HepG2 (cell line): ENCODE data around the gene SDCCAG8. TPM values are rescaled to one million over a fixed set of nuclear protein-coding genes. Genes with fewer than 3 reads are reported as not detected.

Source experiments
- ATAC-seq: fragments of 200-7000 bp; cut with Tn5 transposase; 3 replicates; pipeline ENCODE4 v1.9.1; 2020; ENCODE audit warnings: mild to moderate bottlenecking, moderate library complexity
- BruUV-seq: library from RNA; stranded (reverse); fragments of 400-500 nt; replicated peaks from 2 replicates; lab custom pipeline; 2021; lab: Mats Ljungman, UMichigan
- CTCF ChIA-PET: fragments of 300-600 bp; formaldehyde crosslinking; extraction: SDS; loops from one replicate; lab custom pipeline; 2021; ENCODE audit warnings: low total read pairs, inconsistent platforms, low intra/inter-chr PET ratio; lab: Yijun Ruan, JAX
- POLR2A ChIA-PET: fragments of 350-600 bp; sonication (Branson Sonifier 250); formaldehyde crosslinking; loops from one replicate; lab custom pipeline; 2020; ENCODE audit warnings: antibody characterized with exemption, inconsistent platforms; lab: Yijun Ruan, JAX
- DNase-seq: peaks from one replicate; pipeline ENCODE4 v3.0.0-alpha.2; 2015; ENCODE audit warnings: low spot score
- FAIRE-seq: peaks from 3 replicates; lab custom pipeline; 2011; peaks lifted over from hg19 to GRCh38; lab: Jason Lieb, UNC
- H2AFZ ChIP-seq: one replicate; pipeline ENCODE4 v1.6.1; 2011; ENCODE audit warnings: low read length, inconsistent platforms
- H3K27ac ChIP-seq: fragments of 300-600 bp; 3 replicates; pipeline ENCODE4 v1.8.0; 2011; ENCODE audit warnings: mixed run types, mild to moderate bottlenecking, mixed read lengths, low read length, inconsistent platforms; ENCODE audit not compliant: insufficient read depth; ENCODE audit errors: extremely low read length
- H3K27me3 ChIP-seq, 2 experiments: fragments of 200-600 bp in 1 of 2; 2 replicates in 1 of 2; 3 replicates in 1 of 2; pipeline versions ENCODE4 v1.6.0 to v1.8.0; 2011; ENCODE audit warnings: low read length in 2 of 2, mild to moderate bottlenecking in 2 of 2, moderate library complexity in 2 of 2, inconsistent platforms in 1 of 2; ENCODE audit not compliant: insufficient read depth in 2 of 2, control insufficient read depth in 1 of 2
- H3K36me3 ChIP-seq, 2 experiments: fragments of 200-600 bp in 1 of 2; replicated peaks in 1 of 2; 2 replicates in 1 of 2; 3 replicates in 1 of 2; pipeline versions ENCODE4 v1.5.1 to v1.8.0; 2011; ENCODE audit warnings: low read length in 2 of 2, inconsistent platforms in 1 of 2; ENCODE audit not compliant: insufficient read depth in 2 of 2, control insufficient read depth in 1 of 2
- H3K4me1 ChIP-seq: 2 replicates; pipeline ENCODE4 v1.5.1; 2012; ENCODE audit warnings: low read length, inconsistent platforms; ENCODE audit not compliant: insufficient read depth
- H3K4me2 ChIP-seq: 2 replicates; pipeline ENCODE4 v1.6.0; 2011; ENCODE audit warnings: low read depth, low read length, inconsistent platforms
- H3K4me3 ChIP-seq, 3 experiments: fragments of 200-600 bp in 1 of 3; sonication (generic), shearing (Covaris generic) in 1 of 3; replicated peaks in 1 of 3; 2 replicates each; pipeline ENCODE4 v1.5.1; 2011 to 2016; ENCODE audit warnings: low read length in 3 of 3, inconsistent platforms in 2 of 3, low read depth in 2 of 3, mild to moderate bottlenecking in 2 of 3, control low read depth in 1 of 3, mixed read lengths in 1 of 3; ENCODE audit not compliant: insufficient read depth in 1 of 3
- H3K79me2 ChIP-seq: one replicate; pipeline ENCODE4 v1.6.1; 2011; ENCODE audit warnings: low read length, inconsistent platforms; ENCODE audit not compliant: insufficient read depth
- H3K9ac ChIP-seq: 2 replicates; pipeline ENCODE4 v1.6.0; 2011; ENCODE audit warnings: mild to moderate bottlenecking, low read depth, low read length, inconsistent platforms; ENCODE audit not compliant: insufficient read depth
- H3K9me3 ChIP-seq: 2 replicates; pipeline ENCODE4 v1.5.1; 2012; ENCODE audit warnings: mild to moderate bottlenecking, low read length
- H4K20me1 ChIP-seq: 2 replicates; pipeline ENCODE4 v1.6.0; 2011; ENCODE audit warnings: inconsistent platforms, mild to moderate bottlenecking, low read length, moderate library complexity; ENCODE audit not compliant: insufficient read depth
- DNMT1 ChIP-seq: sonication (generic); formaldehyde crosslinking; IDR thresholded peaks from 2 replicates; pipeline ENCODE4 v1.5.1; 2020; ENCODE audit warnings: mild to moderate bottlenecking, missing genetic modification reagents
- EHMT2 ChIP-seq: fragments of 200-600 bp; sonication (generic); IDR thresholded peaks from 2 replicates; pipeline ENCODE4 v1.7.0; 2017; ENCODE audit warnings: antibody characterized with exemption, low read depth, low read length, borderline replicate concordance
- HNRNPH1 ChIP-seq: fragments of 200-400 bp; formaldehyde crosslinking; optimal IDR thresholded peaks from 2 replicates; pipeline ENCODE3; 2017; ENCODE audit warnings: mild to moderate bottlenecking, low read depth, low read length
- ZC3H4 ChIP-seq: sonication (generic); formaldehyde crosslinking; IDR thresholded peaks from 2 replicates; pipeline ENCODE4 v1.4.0; 2020; ENCODE audit warnings: missing genetic modification reagents, borderline replicate concordance
- ZNF451 ChIP-seq: sonication (generic); formaldehyde crosslinking; IDR thresholded peaks from 2 replicates; pipeline ENCODE4 v1.5.0; 2020; ENCODE audit warnings: mild to moderate bottlenecking, missing genetic modification reagents
- ZNF782 ChIP-seq: sonication (generic); formaldehyde crosslinking; IDR thresholded peaks from 2 replicates; pipeline ENCODE4 v1.4.0; 2020; ENCODE audit warnings: missing genetic modification reagents, mild to moderate bottlenecking, borderline replicate concordance
- WGBS: methylation state at CpG from one replicate; pipeline ENCODE4 v1.1.6; 2017; ENCODE audit warnings: low lambda C conversion rate; 5-methylcytosine and 5-hydroxymethylcytosine counted together
- in situ Hi-C: cut with HindIII; loops from 2 replicates; pipeline ENCODE4 v1.10.0; 2017; ENCODE audit warnings: low pct_unique_long_range_greater_than_20kb; ENCODE audit not compliant: extremely low pct_ligation_motif_present
- intact Hi-C: fragments of 100-400 bp; cut with micrococcal nuclease; formaldehyde crosslinking; loops from one replicate; pipeline ENCODE4 v1.10.0; 2022; ENCODE audit not compliant: unreplicated experiment
- polyA plus RNA-seq, 8 experiments: library from polyadenylated mRNA; depleted of rRNA in 3 of 8; stranded (reverse) in 7 of 8; unstranded in 1 of 8; fragments of >200 nt; fragmentation: Illumina TruSeq in 4 of 8; extraction: Trizol in 4 of 8; gene quantifications; 2 replicates each; pipeline versions ENCODE4 v1.2.1 to v1.2.3, GENCODE V29; 2011 to 2016; ENCODE audit warnings: low read depth in 4 of 8, missing spikeins in 1 of 8, mixed read lengths in 1 of 8; ENCODE audit not compliant: insufficient read depth in 1 of 8
- total RNA-seq, 5 experiments: library from RNA; depleted of rRNA; stranded (reverse); fragments of >200 nt; fragmentation: Illumina TruSeq; extraction: Trizol; gene quantifications; 2 replicates each; pipeline ENCODE4 v1.2.3, GENCODE V29; 2016; ENCODE audit warnings: low read depth in 1 of 5
- TF ChIP-seq, protein P1 (sequence below): sonication (generic); formaldehyde crosslinking; IDR thresholded peaks from 2 replicates; pipeline ENCODE4 v1.9.0; 2022; ENCODE audit warnings: missing genetic modification reagents, mild to moderate bottlenecking, borderline replicate concordance
- TF ChIP-seq, protein P2 (sequence below): IDR thresholded peaks from 2 replicates; pipeline ENCODE4 v1.6.1; 2016; ENCODE audit warnings: low read depth, missing genetic modification reagents, missing compliant biosample characterization
- TF ChIP-seq, protein P3 (sequence below): sonication (generic); formaldehyde crosslinking; IDR thresholded peaks from 2 replicates; pipeline ENCODE4 v1.4.0; 2020; ENCODE audit warnings: mild to moderate bottlenecking, low read depth, missing genetic modification reagents
- TF ChIP-seq, protein P4 (sequence below): IDR thresholded peaks from 2 replicates; pipeline ENCODE4 v1.6.1; 2016; ENCODE audit warnings: missing compliant biosample characterization, missing genetic modification reagents, borderline replicate concordance
- TF ChIP-seq, protein P5 (sequence below): sonication (generic); formaldehyde crosslinking; IDR thresholded peaks from 2 replicates; pipeline ENCODE4 v1.8.1; 2023; ENCODE audit warnings: missing genetic modification reagents, mild to moderate bottlenecking, borderline replicate concordance
- TF ChIP-seq, protein P6 (sequence below): sonication (generic); IDR thresholded peaks from 2 replicates; pipeline ENCODE4 v1.6.1; 2016; ENCODE audit warnings: low read depth, borderline replicate concordance

The SDCCAG8 gene
- total and polyA plus RNA-seq, 2 of the 13 experiments (the other 11 are each of a cell fraction or from before 2014, with no cell fraction given): 9.5 to 13.4 TPM

DNA sequence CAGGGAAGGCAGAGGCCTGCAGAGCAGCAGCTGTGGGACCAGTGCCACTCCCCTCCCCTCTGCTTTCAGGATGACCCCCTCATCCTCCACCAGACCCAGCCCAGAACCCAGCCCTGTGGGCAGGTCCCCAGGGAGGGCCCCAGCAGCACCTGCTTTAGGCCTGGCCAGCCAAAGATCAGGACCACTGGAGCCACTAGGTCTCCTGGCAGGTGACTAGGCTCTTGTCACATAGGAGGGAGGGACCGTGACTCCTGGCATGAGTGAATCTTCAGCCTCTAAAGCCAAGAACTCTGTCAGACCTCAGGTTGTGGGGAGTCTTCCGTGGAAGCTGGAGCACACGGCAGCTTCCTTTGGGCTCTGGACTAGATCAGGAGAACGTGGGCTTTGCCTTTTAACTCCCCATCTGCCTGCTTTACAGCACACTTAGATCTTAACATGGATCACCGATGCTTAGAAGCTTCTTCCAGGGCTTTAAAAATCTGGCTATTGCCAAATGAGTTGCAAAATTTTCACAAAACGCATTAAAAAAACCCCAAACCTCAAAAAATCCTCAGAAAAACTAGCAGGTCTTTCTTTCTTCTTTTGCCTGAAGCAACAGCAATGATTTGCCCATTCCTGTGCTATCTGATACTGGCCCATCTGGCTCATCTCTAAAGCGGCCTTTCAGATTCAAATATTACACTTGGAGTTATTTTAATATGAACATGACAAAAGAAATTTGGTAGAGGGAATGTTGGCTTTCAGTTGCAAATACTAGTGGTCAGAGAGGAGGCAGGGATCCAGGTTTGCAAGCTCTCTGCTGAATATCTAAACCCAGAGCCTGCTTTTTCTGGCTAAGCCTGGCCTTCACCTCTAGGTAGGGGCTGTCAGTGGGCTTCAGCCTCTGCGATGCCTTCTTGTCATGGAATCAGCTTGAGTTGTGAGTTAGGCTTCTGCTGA, 235.2 kb downstream of the SDCCAG8 start:
- no peak overlapping the region for H3K4me3 ChIP-seq
- no peaks in the 10 kb centered on the region for H3K36me3 ChIP-seq
- BruUV-seq: no TSS peak
- no peak overlapping the region for H3K9ac ChIP-seq
- WGBS: 94% methylated on average over 6 of the region's 8 CpGs
- no peaks in the 10 kb centered on the region for H3K27me3 ChIP-seq
- no peak overlapping the region for H3K27ac ChIP-seq
- no peak overlapping the region for H2AFZ ChIP-seq
- intact Hi-C loops: no loop called here
- DNase-seq: no peak
- ATAC-seq: no peak
- in situ Hi-C loops: no loop called here
- H3K9me3 ChIP-seq: no peaks in the 10 kb centered on the region
- no peak overlapping the region for H3K4me2 ChIP-seq
- no peak for FAIRE-seq
- CTCF ChIA-PET: no interaction called here
- POLR2A ChIA-PET: no interaction called here
- no peaks in the 10 kb centered on the region for H4K20me1 ChIP-seq
- H3K79me2 ChIP-seq: no peaks in the 10 kb centered on the region
- no peaks in the 10 kb centered on the region for H3K4me1 ChIP-seq
- TF ChIP-seq, protein P1, sequence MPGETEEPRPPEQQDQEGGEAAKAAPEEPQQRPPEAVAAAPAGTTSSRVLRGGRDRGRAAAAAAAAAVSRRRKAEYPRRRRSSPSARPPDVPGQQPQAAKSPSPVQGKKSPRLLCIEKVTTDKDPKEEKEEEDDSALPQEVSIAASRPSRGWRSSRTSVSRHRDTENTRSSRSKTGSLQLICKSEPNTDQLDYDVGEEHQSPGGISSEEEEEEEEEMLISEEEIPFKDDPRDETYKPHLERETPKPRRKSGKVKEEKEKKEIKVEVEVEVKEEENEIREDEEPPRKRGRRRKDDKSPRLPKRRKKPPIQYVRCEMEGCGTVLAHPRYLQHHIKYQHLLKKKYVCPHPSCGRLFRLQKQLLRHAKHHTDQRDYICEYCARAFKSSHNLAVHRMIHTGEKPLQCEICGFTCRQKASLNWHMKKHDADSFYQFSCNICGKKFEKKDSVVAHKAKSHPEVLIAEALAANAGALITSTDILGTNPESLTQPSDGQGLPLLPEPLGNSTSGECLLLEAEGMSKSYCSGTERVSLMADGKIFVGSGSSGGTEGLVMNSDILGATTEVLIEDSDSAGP (CRISPR knock-in tag): no peak
- TF ChIP-seq ZNF451 (CRISPR knock-in tag) (no peak), ZNF782 (CRISPR knock-in tag) (no peak), HNRNPH1 (no peak), EHMT2 (no peak), DNMT1 (no peak), ZC3H4 (CRISPR knock-in tag) (no peak)
- TF ChIP-seq, protein P2, sequence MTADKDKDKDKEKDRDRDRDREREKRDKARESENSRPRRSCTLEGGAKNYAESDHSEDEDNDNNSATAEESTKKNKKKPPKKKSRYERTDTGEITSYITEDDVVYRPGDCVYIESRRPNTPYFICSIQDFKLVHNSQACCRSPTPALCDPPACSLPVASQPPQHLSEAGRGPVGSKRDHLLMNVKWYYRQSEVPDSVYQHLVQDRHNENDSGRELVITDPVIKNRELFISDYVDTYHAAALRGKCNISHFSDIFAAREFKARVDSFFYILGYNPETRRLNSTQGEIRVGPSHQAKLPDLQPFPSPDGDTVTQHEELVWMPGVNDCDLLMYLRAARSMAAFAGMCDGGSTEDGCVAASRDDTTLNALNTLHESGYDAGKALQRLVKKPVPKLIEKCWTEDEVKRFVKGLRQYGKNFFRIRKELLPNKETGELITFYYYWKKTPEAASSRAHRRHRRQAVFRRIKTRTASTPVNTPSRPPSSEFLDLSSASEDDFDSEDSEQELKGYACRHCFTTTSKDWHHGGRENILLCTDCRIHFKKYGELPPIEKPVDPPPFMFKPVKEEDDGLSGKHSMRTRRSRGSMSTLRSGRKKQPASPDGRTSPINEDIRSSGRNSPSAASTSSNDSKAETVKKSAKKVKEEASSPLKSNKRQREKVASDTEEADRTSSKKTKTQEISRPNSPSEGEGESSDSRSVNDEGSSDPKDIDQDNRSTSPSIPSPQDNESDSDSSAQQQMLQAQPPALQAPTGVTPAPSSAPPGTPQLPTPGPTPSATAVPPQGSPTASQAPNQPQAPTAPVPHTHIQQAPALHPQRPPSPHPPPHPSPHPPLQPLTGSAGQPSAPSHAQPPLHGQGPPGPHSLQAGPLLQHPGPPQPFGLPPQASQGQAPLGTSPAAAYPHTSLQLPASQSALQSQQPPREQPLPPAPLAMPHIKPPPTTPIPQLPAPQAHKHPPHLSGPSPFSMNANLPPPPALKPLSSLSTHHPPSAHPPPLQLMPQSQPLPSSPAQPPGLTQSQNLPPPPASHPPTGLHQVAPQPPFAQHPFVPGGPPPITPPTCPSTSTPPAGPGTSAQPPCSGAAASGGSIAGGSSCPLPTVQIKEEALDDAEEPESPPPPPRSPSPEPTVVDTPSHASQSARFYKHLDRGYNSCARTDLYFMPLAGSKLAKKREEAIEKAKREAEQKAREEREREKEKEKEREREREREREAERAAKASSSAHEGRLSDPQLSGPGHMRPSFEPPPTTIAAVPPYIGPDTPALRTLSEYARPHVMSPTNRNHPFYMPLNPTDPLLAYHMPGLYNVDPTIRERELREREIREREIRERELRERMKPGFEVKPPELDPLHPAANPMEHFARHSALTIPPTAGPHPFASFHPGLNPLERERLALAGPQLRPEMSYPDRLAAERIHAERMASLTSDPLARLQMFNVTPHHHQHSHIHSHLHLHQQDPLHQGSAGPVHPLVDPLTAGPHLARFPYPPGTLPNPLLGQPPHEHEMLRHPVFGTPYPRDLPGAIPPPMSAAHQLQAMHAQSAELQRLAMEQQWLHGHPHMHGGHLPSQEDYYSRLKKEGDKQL (CRISPR knock-in tag): no peak
- TF ChIP-seq, protein P3, sequence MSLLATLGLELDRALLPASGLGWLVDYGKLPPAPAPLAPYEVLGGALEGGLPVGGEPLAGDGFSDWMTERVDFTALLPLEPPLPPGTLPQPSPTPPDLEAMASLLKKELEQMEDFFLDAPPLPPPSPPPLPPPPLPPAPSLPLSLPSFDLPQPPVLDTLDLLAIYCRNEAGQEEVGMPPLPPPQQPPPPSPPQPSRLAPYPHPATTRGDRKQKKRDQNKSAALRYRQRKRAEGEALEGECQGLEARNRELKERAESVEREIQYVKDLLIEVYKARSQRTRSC (CRISPR knock-in tag): no peak
- TF ChIP-seq, protein P4, sequence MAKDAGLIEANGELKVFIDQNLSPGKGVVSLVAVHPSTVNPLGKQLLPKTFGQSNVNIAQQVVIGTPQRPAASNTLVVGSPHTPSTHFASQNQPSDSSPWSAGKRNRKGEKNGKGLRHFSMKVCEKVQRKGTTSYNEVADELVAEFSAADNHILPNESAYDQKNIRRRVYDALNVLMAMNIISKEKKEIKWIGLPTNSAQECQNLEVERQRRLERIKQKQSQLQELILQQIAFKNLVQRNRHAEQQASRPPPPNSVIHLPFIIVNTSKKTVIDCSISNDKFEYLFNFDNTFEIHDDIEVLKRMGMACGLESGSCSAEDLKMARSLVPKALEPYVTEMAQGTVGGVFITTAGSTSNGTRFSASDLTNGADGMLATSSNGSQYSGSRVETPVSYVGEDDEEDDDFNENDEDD (CRISPR knock-in tag): no peak
- TF ChIP-seq, protein P5, sequence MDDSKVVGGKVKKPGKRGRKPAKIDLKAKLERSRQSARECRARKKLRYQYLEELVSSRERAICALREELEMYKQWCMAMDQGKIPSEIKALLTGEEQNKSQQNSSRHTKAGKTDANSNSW (CRISPR knock-in tag): no peak
- TF ChIP-seq, protein P6, sequence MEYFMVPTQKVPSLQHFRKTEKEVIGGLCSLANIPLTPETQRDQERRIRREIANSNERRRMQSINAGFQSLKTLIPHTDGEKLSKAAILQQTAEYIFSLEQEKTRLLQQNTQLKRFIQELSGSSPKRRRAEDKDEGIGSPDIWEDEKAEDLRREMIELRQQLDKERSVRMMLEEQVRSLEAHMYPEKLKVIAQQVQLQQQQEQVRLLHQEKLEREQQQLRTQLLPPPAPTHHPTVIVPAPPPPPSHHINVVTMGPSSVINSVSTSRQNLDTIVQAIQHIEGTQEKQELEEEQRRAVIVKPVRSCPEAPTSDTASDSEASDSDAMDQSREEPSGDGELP: no peak
